Caki2 (cell line): ENCODE data around the gene AQP12A. TPM values are rescaled to one million over a fixed set of nuclear protein-coding genes. Genes with fewer than 3 reads are reported as not detected.
"Not testable (repeated sequence)": the region's sequence is repeated elsewhere in the genome, so short reads cannot be mapped to it uniquely, and the experiment has no call there.

Experiments
- DNase-seq: peaks from one replicate; pipeline ENCODE4 v3.0.0-alpha.2; 2015; ENCODE audit warnings: low read depth
- in situ Hi-C: cut with HindIII; loops from 2 replicates; pipeline ENCODE4 v1.10.0; 2016; ENCODE audit warnings: low sequenced_read_pairs, low pct_unique_long_range_greater_than_20kb, mixed read lengths
- total RNA-seq: library from RNA; depleted of rRNA; stranded (reverse); fragments of >200 nt; shearing (Covaris generic); gene quantifications from 2 replicates; pipeline ENCODE4 v1.2.3, GENCODE V29; 2014; ENCODE audit warnings: low replicate concordance

AQP12A gene
- total RNA-seq, 1 experiment from 2014 or later = not detected

- in situ Hi-C loops, DNase-seq: not testable (repeated sequence)
Observed at GRCh38 chr2:240683980-240684728, 7.5 kb upstream of the AQP12A start.

- in situ Hi-C loops = no loop called here
- DNase-seq = no peak
Observed at GRCh38 chr2:240685771-240686371, 5.8 kb upstream of the AQP12A start.

- no peak for DNase-seq
- in situ Hi-C loops = no loop called here
Observed at GRCh38 chr2:240686460-240686859, 5.2 kb upstream of the AQP12A start.

GRCh38 chr2:240687045-240687740 is 4.5 kb upstream of the AQP12A start:
- in situ Hi-C loops = no loop called here
- DNase-seq = no peak

- in situ Hi-C loops = no loop called here
Observed at GRCh38 chr2:240687741-240688552, 3.7 kb upstream of the AQP12A start.

GRCh38 chr2:240688553-240688919 is 3.1 kb upstream of the AQP12A start:
- no peak for DNase-seq
- in situ Hi-C loops = no loop called here

More at GRCh38 chr2:240687741-240688552, 3.7 kb upstream of the AQP12A start:
- DNase-seq = no peak

GRCh38 chr2:240689975-240690374 is 1.7 kb upstream of the AQP12A start:
- no peak for DNase-seq
- in situ Hi-C loops = no loop called here

GRCh38 chr2:240690421-240691074 is 1.1 kb upstream of the AQP12A start:
- DNase-seq, in situ Hi-C loops: not testable (repeated sequence)

- in situ Hi-C loops, DNase-seq: not testable (repeated sequence)
Observed at GRCh38 chr2:240691075-240691427, 615 bp upstream of the AQP12A start.

GRCh38 chr2:240692583-240693561 is 1.2 kb downstream of the AQP12A start:
- in situ Hi-C loops, DNase-seq: not testable (repeated sequence)

- in situ Hi-C loops, DNase-seq: not testable (repeated sequence)
Observed at GRCh38 chr2:240694304-240694703, 2.6 kb downstream of the AQP12A start.

- in situ Hi-C loops, DNase-seq: not testable (repeated sequence)
Observed at GRCh38 chr2:240695593-240695992, 3.9 kb downstream of the AQP12A start.

GRCh38 chr2:240696469-240696868 is 4.8 kb downstream of the AQP12A start:
- DNase-seq, in situ Hi-C loops: not testable (repeated sequence)

- DNase-seq, in situ Hi-C loops: not testable (repeated sequence)
Observed at GRCh38 chr2:240698852-240699561, 7.3 kb downstream of the AQP12A start.

GRCh38 chr2:240699835-240700234 is 8.2 kb downstream of the AQP12A start:
- in situ Hi-C loops, DNase-seq: not testable (repeated sequence)

GRCh38 chr2:240700616-240701015 is 8.9 kb downstream of the AQP12A start:
- DNase-seq, in situ Hi-C loops: not testable (repeated sequence)
